ENCODE results near the gene MEX3C. TPM values are rescaled to one million over a fixed set of nuclear protein-coding genes. Genes with fewer than 3 reads are reported as not detected.

The MEX3C gene
- polyA plus RNA-seq, 3 donors = 66.4 to 72.0 (median 70.9) TPM

GRCh38 chr18:51162617-51163016 lies 34.9 kb downstream of the MEX3C start:
- no peak for DNase-seq

GRCh38 chr18:51160646-51161045 lies 36.8 kb downstream of the MEX3C start:
- DNase-seq = no peak

GRCh38 chr18:51157215-51157614 lies 40.3 kb downstream of the MEX3C start:
- no peak for DNase-seq

GRCh38 chr18:51154431-51155063 lies 42.9 kb downstream of the MEX3C start:
- DNase-seq = no peak

GRCh38 chr18:51153659-51154371 lies 43.7 kb downstream of the MEX3C start:
- no peak for DNase-seq

GRCh38 chr18:51151568-51152511 lies 45.6 kb downstream of the MEX3C start:
- DNase-seq = no peak

- DNase-seq = no peak
Observed at GRCh38 chr18:51151185-51151567, 46.3 kb downstream of the MEX3C start.

GRCh38 chr18:51150113-51150700 lies 47.3 kb downstream of the MEX3C start:
- DNase-seq = no peak

GRCh38 chr18:51149670-51150069 lies 47.8 kb downstream of the MEX3C start:
- no peak for DNase-seq

- no peak for DNase-seq
Observed at GRCh38 chr18:51146909-51147308, 50.6 kb downstream of the MEX3C start.

GRCh38 chr18:51138936-51139335 lies 58.5 kb downstream of the MEX3C start:
- DNase-seq = no peak

GRCh38 chr18:51137891-51138290 lies 59.6 kb downstream of the MEX3C start:
- DNase-seq = no peak

GRCh38 chr18:51137026-51137729 lies 60.3 kb downstream of the MEX3C start:
- no peak for DNase-seq

- no peak for DNase-seq
Observed at GRCh38 chr18:51135795-51136194, 61.7 kb downstream of the MEX3C start.

GRCh38 chr18:51135364-51135763 lies 62.1 kb downstream of the MEX3C start:
- no peak for DNase-seq

GRCh38 chr18:51134721-51135120 lies 62.8 kb downstream of the MEX3C start:
- DNase-seq = no peak

GRCh38 chr18:51133580-51134160 lies 63.8 kb downstream of the MEX3C start:
- DNase-seq = no peak

- DNase-seq = no peak
Observed at GRCh38 chr18:51132256-51132935, 65.1 kb downstream of the MEX3C start.

GRCh38 chr18:51128533-51128932 lies 68.9 kb downstream of the MEX3C start:
- no peak for DNase-seq

- no peak for DNase-seq
Observed at GRCh38 chr18:51127664-51128063, 69.8 kb downstream of the MEX3C start.

GRCh38 chr18:51125976-51126375 lies 71.5 kb downstream of the MEX3C start:
- no peak for DNase-seq

All from renal pelvis (tissue), 4 donors.